ENCODE results near the gene FNBP1L.

- TF ChIP-seq, protein P1, sequence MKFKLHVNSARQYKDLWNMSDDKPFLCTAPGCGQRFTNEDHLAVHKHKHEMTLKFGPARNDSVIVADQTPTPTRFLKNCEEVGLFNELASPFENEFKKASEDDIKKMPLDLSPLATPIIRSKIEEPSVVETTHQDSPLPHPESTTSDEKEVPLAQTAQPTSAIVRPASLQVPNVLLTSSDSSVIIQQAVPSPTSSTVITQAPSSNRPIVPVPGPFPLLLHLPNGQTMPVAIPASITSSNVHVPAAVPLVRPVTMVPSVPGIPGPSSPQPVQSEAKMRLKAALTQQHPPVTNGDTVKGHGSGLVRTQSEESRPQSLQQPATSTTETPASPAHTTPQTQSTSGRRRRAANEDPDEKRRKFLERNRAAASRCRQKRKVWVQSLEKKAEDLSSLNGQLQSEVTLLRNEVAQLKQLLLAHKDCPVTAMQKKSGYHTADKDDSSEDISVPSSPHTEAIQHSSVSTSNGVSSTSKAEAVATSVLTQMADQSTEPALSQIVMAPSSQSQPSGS (IDR thresholded peaks at IDR 0.05; ENCODE audit: low read length): no peak
- TF ChIP-seq PHF8 (conservative IDR thresholded peaks at IDR 0.05; ENCODE audit: low read depth, low read length) (no peak), SIN3A (conservative IDR thresholded peaks at IDR 0.05 in 1 of 2, IDR thresholded peaks at IDR 0.05 in 1 of 2; ENCODE audit: low read depth in 1 of 2, low read length in 2 of 2) (no peak), RAD21 (IDR thresholded peaks at IDR 0.05 in 1 of 2, conservative IDR thresholded peaks at IDR 0.05 in 1 of 2; ENCODE audit: low read depth in 2 of 2, low read length in 2 of 2) (no peak), EP300 (IDR thresholded peaks at IDR 0.05; ENCODE audit: borderline replicate concordance in 1 of 2, low read depth in 2 of 2, low read length in 2 of 2) (no peak), POLR2AphosphoS5 (IDR thresholded peaks at IDR 0.05; ENCODE audit: low read depth, low read length) (no peak)
These were observed 4.5 kb upstream of the FNBP1L start for GRCh38 chr1:93443454-93443853.

Measured in H1 (cell line).